ENCODE results near the gene MCF2.

DNA sequence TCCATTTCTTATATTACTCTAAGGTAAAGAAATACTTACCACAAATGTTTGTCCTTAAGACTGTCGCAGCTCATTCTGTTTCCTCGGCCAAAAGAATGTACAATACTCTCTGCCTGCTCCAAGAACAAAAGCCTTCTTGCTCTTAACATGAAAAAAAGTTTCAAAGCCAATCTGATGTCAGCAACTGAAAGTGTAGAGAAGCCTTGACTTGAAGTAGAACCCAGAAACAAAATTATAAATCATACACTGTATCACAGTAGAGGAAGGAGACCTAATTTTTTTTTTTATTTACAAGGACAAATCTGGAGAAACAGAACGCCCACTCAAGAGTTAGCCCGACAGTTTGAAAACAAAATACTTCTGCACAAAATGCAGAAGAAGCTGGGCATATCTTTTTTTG lies at the start of gene MCF2:
- TF ChIP-seq, protein P1, sequence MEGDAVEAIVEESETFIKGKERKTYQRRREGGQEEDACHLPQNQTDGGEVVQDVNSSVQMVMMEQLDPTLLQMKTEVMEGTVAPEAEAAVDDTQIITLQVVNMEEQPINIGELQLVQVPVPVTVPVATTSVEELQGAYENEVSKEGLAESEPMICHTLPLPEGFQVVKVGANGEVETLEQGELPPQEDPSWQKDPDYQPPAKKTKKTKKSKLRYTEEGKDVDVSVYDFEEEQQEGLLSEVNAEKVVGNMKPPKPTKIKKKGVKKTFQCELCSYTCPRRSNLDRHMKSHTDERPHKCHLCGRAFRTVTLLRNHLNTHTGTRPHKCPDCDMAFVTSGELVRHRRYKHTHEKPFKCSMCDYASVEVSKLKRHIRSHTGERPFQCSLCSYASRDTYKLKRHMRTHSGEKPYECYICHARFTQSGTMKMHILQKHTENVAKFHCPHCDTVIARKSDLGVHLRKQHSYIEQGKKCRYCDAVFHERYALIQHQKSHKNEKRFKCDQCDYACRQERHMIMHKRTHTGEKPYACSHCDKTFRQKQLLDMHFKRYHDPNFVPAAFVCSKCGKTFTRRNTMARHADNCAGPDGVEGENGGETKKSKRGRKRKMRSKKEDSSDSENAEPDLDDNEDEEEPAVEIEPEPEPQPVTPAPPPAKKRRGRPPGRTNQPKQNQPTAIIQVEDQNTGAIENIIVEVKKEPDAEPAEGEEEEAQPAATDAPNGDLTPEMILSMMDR (IDR thresholded peaks at IDR 0.05), result no peak
- TF ChIP-seq POLR2A (IDR thresholded peaks at IDR 0.05) (no peak), POLR2AphosphoS5 (IDR thresholded peaks at IDR 0.05) (no peak)
